ENCODE data around the gene DNAH3. TPM values are rescaled to one million over a fixed set of nuclear protein-coding genes. Genes with fewer than 3 reads are reported as not detected.

DNAH3 gene
- total RNA-seq, 1 donor from 2014 or later = 0.19 TPM

DNA sequence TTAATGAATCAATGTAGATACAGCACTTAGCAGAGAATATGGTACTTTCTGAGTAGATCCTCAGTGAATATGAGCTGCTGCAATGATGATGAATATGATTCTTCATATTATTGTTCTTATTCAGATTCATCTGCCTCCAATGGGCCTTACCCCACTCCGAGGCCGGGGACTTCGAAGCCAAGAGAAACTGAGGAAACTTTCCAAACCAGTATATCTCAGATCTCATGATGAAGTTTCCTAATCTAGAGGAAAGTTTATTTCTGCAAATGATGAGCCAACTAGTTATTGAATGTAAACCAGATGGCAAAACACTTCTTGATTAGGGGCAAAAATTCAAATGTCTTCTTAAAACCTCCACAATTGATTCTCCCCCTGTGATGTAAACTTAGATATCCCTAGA, 226.8 kb downstream of the DNAH3 start:
- Mint-ChIP-seq H3K4me1 (ENCODE audit: low read depth) (peaks cover 2% of the 10 kb centered on the region), H3K36me3 (ENCODE audit: insufficient read depth) (peaks cover 5% of the 10 kb centered on the region)
- TF ChIP-seq, protein P1, sequence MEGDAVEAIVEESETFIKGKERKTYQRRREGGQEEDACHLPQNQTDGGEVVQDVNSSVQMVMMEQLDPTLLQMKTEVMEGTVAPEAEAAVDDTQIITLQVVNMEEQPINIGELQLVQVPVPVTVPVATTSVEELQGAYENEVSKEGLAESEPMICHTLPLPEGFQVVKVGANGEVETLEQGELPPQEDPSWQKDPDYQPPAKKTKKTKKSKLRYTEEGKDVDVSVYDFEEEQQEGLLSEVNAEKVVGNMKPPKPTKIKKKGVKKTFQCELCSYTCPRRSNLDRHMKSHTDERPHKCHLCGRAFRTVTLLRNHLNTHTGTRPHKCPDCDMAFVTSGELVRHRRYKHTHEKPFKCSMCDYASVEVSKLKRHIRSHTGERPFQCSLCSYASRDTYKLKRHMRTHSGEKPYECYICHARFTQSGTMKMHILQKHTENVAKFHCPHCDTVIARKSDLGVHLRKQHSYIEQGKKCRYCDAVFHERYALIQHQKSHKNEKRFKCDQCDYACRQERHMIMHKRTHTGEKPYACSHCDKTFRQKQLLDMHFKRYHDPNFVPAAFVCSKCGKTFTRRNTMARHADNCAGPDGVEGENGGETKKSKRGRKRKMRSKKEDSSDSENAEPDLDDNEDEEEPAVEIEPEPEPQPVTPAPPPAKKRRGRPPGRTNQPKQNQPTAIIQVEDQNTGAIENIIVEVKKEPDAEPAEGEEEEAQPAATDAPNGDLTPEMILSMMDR (IDR thresholded peaks at IDR 0.05; ENCODE audit: unreplicated experiment) = no peak

GRCh38 chr16:20920799-20921198, 229.8 kb downstream of the DNAH3 start:
- Mint-ChIP-seq H3K4me3 (ENCODE audit: low read depth) (no peak overlapping the region), H3K27me3 (no peaks in the 10 kb centered on the region), H3K4me1 (ENCODE audit: low read depth) (peaks cover 1% of the 10 kb centered on the region), H3K9me3 (ENCODE audit: low read depth) (no peaks in the 10 kb centered on the region), H3K36me3 (ENCODE audit: insufficient read depth) (peaks cover 10% of the 10 kb centered on the region), H3K27ac (no peak overlapping the region)
- TF ChIP-seq, protein P1 (IDR thresholded peaks at IDR 0.05; ENCODE audit: unreplicated experiment) = no peak
- DNase-seq (ENCODE audit: low spot score, unreplicated experiment) = no peak

More for the DNA sequence above, 226.8 kb downstream of the DNAH3 start:
- no peak for DNase-seq (ENCODE audit: low spot score, unreplicated experiment)
- H3K4me3 Mint-ChIP-seq (ENCODE audit: low read depth) = no peak overlapping the region
- H3K27ac Mint-ChIP-seq = no peak overlapping the region
- H3K27me3 Mint-ChIP-seq = no peaks in the 10 kb centered on the region
- no peaks in the 10 kb centered on the region for H3K9me3 Mint-ChIP-seq (ENCODE audit: low read depth)

- no peaks in the 10 kb centered on the region for H3K27me3 Mint-ChIP-seq
- no peaks in the 10 kb centered on the region for H3K9me3 Mint-ChIP-seq (ENCODE audit: low read depth)
- H3K36me3 Mint-ChIP-seq (ENCODE audit: insufficient read depth) = peaks cover 11% of the 10 kb centered on the region
- DNase-seq (ENCODE audit: low spot score, unreplicated experiment) = no peak
- H3K4me3 Mint-ChIP-seq (ENCODE audit: low read depth) = no peak overlapping the region
- no peaks in the 10 kb centered on the region for H3K4me1 Mint-ChIP-seq (ENCODE audit: low read depth)
- TF ChIP-seq, protein P1 (IDR thresholded peaks at IDR 0.05; ENCODE audit: unreplicated experiment) = no peak
- no peak overlapping the region for H3K27ac Mint-ChIP-seq
These were observed 230.6 kb downstream of the DNAH3 start for GRCh38 chr16:20920091-20920490.

- no peak for DNase-seq (ENCODE audit: low spot score, unreplicated experiment)
- TF ChIP-seq, protein P1 (IDR thresholded peaks at IDR 0.05; ENCODE audit: unreplicated experiment) = no peak
- H3K4me1 Mint-ChIP-seq (ENCODE audit: low read depth) = peaks cover 3% of the 10 kb centered on the region
- H3K36me3 Mint-ChIP-seq (ENCODE audit: insufficient read depth) = peaks cover 11% of the 10 kb centered on the region
- H3K9me3 Mint-ChIP-seq (ENCODE audit: low read depth) = no peaks in the 10 kb centered on the region
- H3K4me3 Mint-ChIP-seq (ENCODE audit: low read depth) = no peak overlapping the region
- H3K27me3 Mint-ChIP-seq = no peaks in the 10 kb centered on the region
- no peak overlapping the region for H3K27ac Mint-ChIP-seq
These were observed 232.0 kb downstream of the DNAH3 start for GRCh38 chr16:20918486-20919239.

DNA sequence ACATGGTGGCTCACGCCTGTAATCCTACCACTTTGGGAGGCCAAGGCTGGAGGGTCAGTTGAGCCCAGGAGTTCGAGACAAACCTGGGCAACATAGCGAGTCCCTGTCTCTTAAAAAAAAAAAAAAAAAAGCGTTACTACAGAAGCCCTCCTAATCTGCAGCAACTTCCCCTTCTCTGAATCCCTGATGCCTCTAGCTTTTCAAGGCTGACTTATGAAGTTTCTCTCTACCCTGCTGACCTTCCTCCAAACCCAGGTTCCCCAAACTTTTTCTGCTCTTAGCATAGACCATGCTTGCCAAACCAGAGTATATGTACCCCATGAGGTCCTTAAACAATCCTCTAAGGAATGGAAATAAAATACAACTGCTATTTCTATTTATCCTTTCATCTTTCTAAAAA, 233.7 kb downstream of the DNAH3 start:
- Mint-ChIP-seq H3K27me3 (no peaks in the 10 kb centered on the region), H3K4me1 (ENCODE audit: low read depth) (peaks cover 4% of the 10 kb centered on the region), H3K9me3 (ENCODE audit: low read depth) (no peaks in the 10 kb centered on the region), H3K27ac (no peak overlapping the region), H3K36me3 (ENCODE audit: insufficient read depth) (peaks cover 10% of the 10 kb centered on the region), H3K4me3 (ENCODE audit: low read depth) (no peak overlapping the region)
- DNase-seq (ENCODE audit: low spot score, unreplicated experiment) = no peak
- TF ChIP-seq, protein P1 (IDR thresholded peaks at IDR 0.05; ENCODE audit: unreplicated experiment) = no peak

All from progenitor cell of endocrine pancreas (in vitro differentiated cells).